Measurements from ENCODE around the gene ADTRP.

The ADTRP gene

DNA sequence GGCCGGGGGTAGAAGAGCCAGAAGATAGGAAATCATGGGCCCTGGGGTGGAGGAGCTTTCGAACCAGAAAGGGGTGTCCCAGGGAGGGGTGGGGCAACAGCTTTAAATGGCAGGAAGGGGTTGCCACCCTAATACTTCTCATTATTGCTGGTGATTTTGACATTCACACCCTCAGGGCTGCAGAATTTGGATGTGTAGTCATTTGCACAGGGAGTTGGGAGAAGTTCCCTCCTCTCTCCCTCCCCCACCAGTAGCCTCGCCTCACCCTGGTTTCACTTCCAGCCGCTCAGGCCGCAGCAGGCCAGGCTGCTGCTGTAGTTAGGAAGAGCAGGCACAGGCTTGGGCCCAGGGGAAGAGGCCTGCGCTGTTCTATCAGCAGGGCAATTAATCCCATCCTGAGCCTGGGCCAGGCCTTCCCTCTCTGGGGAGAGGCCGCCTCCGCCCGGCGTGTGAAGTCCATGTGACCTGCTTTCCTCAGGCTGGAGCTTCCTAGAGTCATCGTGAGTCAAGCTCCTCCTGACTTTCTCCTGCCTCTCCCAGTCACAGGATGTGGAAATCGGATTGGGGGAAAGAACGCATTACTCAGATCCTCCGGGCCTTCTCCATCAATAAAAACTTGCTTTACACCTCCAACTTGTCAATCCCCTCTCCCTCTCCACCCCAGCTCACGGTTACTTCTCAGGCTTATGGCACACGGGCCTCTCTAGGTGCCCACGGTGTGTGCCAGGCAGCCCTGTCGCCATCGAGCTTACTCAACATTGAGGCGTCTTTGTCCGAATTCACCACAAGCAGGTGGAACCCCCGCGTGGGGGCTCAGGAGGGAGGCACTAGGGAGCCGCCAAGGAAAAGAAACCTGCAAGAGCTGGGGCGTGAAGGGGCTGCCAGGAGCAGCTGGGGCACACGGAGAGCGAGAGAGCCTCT, 7.8 kb downstream of the ADTRP start (continued):
- no peak for TF ChIP-seq MZF1 (tag by site-specific recombination; IDR thresholded peaks at IDR 0.05; ENCODE audit: borderline replicate concordance)
- TF ChIP-seq ZNF248 (tag by site-specific recombination; IDR thresholded peaks at IDR 0.05), result no peak
- TF ChIP-seq, protein P1, sequence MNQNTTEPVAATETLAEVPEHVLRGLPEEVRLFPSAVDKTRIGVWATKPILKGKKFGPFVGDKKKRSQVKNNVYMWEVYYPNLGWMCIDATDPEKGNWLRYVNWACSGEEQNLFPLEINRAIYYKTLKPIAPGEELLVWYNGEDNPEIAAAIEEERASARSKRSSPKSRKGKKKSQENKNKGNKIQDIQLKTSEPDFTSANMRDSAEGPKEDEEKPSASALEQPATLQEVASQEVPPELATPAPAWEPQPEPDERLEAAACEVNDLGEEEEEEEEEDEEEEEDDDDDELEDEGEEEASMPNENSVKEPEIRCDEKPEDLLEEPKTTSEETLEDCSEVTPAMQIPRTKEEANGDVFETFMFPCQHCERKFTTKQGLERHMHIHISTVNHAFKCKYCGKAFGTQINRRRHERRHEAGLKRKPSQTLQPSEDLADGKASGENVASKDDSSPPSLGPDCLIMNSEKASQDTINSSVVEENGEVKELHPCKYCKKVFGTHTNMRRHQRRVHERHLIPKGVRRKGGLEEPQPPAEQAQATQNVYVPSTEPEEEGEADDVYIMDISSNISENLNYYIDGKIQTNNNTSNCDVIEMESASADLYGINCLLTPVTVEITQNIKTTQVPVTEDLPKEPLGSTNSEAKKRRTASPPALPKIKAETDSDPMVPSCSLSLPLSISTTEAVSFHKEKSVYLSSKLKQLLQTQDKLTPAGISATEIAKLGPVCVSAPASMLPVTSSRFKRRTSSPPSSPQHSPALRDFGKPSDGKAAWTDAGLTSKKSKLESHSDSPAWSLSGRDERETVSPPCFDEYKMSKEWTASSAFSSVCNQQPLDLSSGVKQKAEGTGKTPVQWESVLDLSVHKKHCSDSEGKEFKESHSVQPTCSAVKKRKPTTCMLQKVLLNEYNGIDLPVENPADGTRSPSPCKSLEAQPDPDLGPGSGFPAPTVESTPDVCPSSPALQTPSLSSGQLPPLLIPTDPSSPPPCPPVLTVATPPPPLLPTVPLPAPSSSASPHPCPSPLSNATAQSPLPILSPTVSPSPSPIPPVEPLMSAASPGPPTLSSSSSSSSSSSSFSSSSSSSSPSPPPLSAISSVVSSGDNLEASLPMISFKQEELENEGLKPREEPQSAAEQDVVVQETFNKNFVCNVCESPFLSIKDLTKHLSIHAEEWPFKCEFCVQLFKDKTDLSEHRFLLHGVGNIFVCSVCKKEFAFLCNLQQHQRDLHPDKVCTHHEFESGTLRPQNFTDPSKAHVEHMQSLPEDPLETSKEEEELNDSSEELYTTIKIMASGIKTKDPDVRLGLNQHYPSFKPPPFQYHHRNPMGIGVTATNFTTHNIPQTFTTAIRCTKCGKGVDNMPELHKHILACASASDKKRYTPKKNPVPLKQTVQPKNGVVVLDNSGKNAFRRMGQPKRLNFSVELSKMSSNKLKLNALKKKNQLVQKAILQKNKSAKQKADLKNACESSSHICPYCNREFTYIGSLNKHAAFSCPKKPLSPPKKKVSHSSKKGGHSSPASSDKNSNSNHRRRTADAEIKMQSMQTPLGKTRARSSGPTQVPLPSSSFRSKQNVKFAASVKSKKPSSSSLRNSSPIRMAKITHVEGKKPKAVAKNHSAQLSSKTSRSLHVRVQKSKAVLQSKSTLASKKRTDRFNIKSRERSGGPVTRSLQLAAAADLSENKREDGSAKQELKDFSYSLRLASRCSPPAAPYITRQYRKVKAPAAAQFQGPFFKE (tag by site-specific recombination; IDR thresholded peaks at IDR 0.05; ENCODE audit: borderline replicate concordance), result no peak
- peak; percentile 67 for TF ChIP-seq KLF17 (tag by site-specific recombination; IDR thresholded peaks at IDR 0.05)
- no peak for TF ChIP-seq ZNF175 (tag by site-specific recombination; IDR thresholded peaks at IDR 0.05)
- no peak for TF ChIP-seq ZNF792 (tag by site-specific recombination; IDR thresholded peaks at IDR 0.05)
- no peak for TF ChIP-seq ZSCAN16 (tag by site-specific recombination; IDR thresholded peaks at IDR 0.05)
- TF ChIP-seq MYNN (tag by site-specific recombination; IDR thresholded peaks at IDR 0.05; ENCODE audit: borderline replicate concordance), result no peak
- TF ChIP-seq SP2 (tag by site-specific recombination; IDR thresholded peaks at IDR 0.05), result no peak

DNA sequence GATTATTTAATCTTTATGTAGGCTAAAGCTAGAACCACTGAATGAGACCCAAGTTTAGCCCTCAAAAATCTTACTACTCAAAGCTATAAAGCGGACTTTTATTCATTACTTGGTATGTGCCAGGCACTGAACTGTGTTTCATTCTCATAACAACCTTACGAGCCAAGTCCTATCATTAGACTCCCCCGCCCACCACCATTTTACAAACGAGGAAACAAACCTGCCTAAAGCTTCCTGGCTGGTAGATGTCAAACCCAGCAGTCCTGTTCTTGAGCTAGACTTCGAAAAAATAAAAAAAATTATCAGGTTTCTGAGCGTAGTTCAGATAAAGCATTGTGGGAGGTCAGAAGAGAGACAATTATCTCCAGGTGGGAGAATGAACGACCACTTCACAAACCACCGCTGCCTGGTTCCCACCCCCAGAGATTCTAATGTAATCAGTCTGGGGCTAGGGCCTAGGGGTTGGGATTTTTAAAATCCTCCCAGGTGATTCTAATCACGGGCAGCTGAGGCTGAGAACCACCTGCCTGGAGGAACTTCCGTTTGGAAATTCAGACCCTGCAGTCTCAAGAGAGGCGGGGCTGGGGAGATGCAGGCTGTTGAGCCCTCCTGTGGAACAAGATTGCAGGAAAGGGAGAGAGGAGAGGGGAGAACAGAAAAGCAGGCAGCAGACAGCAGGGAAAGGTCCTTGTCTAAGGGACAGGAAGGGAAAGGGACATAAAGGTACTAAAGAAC, 8.6 kb downstream of the ADTRP start:
- CTCF ChIA-PET, result interaction anchor here (0.6 to 0.7 kb wide), 4 partner anchors 10 to 843 kb away, joined by 3 to 6 read pairs (median 4); no protein-coding TSS in a partner anchor
- H3K9me3 ChIP-seq (ENCODE audit: control insufficient read depth, insufficient read depth, low read depth, low read length), result no peaks in the 10 kb centered on the region
- TF ChIP-seq ZBTB8A (tag by site-specific recombination; IDR thresholded peaks at IDR 0.05), result no peak
- TF ChIP-seq ZBTB49 (tag by site-specific recombination; IDR thresholded peaks at IDR 0.05; ENCODE audit: low read depth), result no peak
- TF ChIP-seq ZNF530 (tag by site-specific recombination; IDR thresholded peaks at IDR 0.05; ENCODE audit: low read depth), result no peak
- TF ChIP-seq ZNF366 (tag by site-specific recombination; conservative IDR thresholded peaks at IDR 0.05), result no peak
- TF ChIP-seq ZBTB17 (tag by site-specific recombination; IDR thresholded peaks at IDR 0.05), result no peak
- no peak for TF ChIP-seq ZNF341 (tag by site-specific recombination; IDR thresholded peaks at IDR 0.05; ENCODE audit: low read depth)
- 0 out of 2 replicates have a peak, but pooled peaks have one; percentile 8 for TF ChIP-seq ZFHX2 (tag by site-specific recombination; conservative IDR thresholded peaks at IDR 0.05)
- peaks cover 2% of the 10 kb centered on the region; the same call in 1 of the 2 replicates for H3K4me1 ChIP-seq (ENCODE audit: control insufficient read depth, insufficient read depth, low read length)
- no peaks in the 10 kb centered on the region for H3K36me3 ChIP-seq (ENCODE audit: control insufficient read depth in 2 of 2, insufficient read depth in 1 of 2, low read length in 2 of 2)
- no peak overlapping the region for H3K4me3 ChIP-seq (ENCODE audit: low read depth, low read length)
- no peak overlapping the region for H3K27ac ChIP-seq (ENCODE audit: extremely low read depth, low read depth, low read length)
- POLR2A ChIA-PET, result interaction anchor here (0.6 kb wide), 1 partner anchor 697 kb away, joined by 3 read pairs; no protein-coding TSS in a partner anchor

Data from HEK293 (cell line).